ENCODE measurements around the gene ELMOD3. TPM values are rescaled to one million over a fixed set of nuclear protein-coding genes. Genes with fewer than 3 reads are reported as not detected.
"Not testable (repeated sequence)": the region's sequence is repeated elsewhere in the genome, so short reads cannot be mapped to it uniquely, and the experiment has no call there.

Gene ELMOD3
- total RNA-seq, 1 donor from 2014 or later: 19.6 TPM

GRCh38 chr2:85310330-85310729 lies 44.2 kb upstream of the ELMOD3 start:
- H3K4me3 ChIP-seq: no peak overlapping the region
- intact Hi-C loops (cut with DNase I): no loop called here
- H3K27ac ChIP-seq: peak overlapping the region; percentile 27
- peaks cover 50% of the 10 kb centered on the region for H3K36me3 ChIP-seq
- no peaks in the 10 kb centered on the region for H3K27me3 ChIP-seq (ENCODE audit: low read depth)
- peaks cover 26% of the 10 kb centered on the region for H3K4me1 ChIP-seq
- H3K9me3 ChIP-seq: no peaks in the 10 kb centered on the region
- no peak for TF ChIP-seq CTCF (IDR thresholded peaks at IDR 0.05)
- ATAC-seq (no peak), DNase-seq (no peak)

- H3K4me1 ChIP-seq: peaks cover 26% of the 10 kb centered on the region
- H3K9me3 ChIP-seq: no peaks in the 10 kb centered on the region
- H3K27me3 ChIP-seq (ENCODE audit: low read depth): no peaks in the 10 kb centered on the region
- DNase-seq (no peak), ATAC-seq (no peak)
- intact Hi-C loops (cut with DNase I): no loop called here
- H3K27ac ChIP-seq: no peak overlapping the region
- peaks cover 46% of the 10 kb centered on the region for H3K36me3 ChIP-seq
- TF ChIP-seq CTCF (IDR thresholded peaks at IDR 0.05): no peak
- no peak overlapping the region for H3K4me3 ChIP-seq
Measured at GRCh38 chr2:85312404-85312803, 42.2 kb upstream of the ELMOD3 start.

- Histone ChIP-seq H3K27me3 (ENCODE audit: low read depth) (no peaks in the 10 kb centered on the region), H3K36me3 (peaks cover 64% of the 10 kb centered on the region), H3K4me1 (peaks cover 24% of the 10 kb centered on the region), H3K27ac (no peak overlapping the region), H3K9me3 (no peaks in the 10 kb centered on the region), H3K4me3 (no peak overlapping the region)
- no peak for ATAC-seq
- no peak for TF ChIP-seq CTCF (IDR thresholded peaks at IDR 0.05)
- intact Hi-C loops (cut with DNase I): no loop called here
- no peak for DNase-seq
Measured at GRCh38 chr2:85314884-85315242, 39.7 kb upstream of the ELMOD3 start.

- H3K36me3 ChIP-seq: peaks cover 75% of the 10 kb centered on the region
- H3K27me3 ChIP-seq (ENCODE audit: low read depth); DNase-seq; H3K9me3 ChIP-seq; H3K27ac ChIP-seq; H3K4me3 ChIP-seq; ATAC-seq; intact Hi-C loops (cut with DNase I): not testable (repeated sequence)
- H3K4me1 ChIP-seq: peaks cover 31% of the 10 kb centered on the region
Measured at GRCh38 chr2:85315921-85316320, 38.6 kb upstream of the ELMOD3 start.

GRCh38 chr2:85318222-85319074 lies 36.1 kb upstream of the ELMOD3 start:
- H3K27ac ChIP-seq: no peak overlapping the region
- peaks cover 56% of the 10 kb centered on the region for H3K4me1 ChIP-seq
- DNase-seq (no peak), ATAC-seq (peak; percentile 78 to 82)
- H3K27me3 ChIP-seq (ENCODE audit: low read depth): no peaks in the 10 kb centered on the region
- intact Hi-C loops (cut with DNase I): no loop called here
- no peaks in the 10 kb centered on the region for H3K9me3 ChIP-seq
- TF ChIP-seq CTCF (IDR thresholded peaks at IDR 0.05): no peak
- no peak overlapping the region for H3K4me3 ChIP-seq
- H3K36me3 ChIP-seq: peaks cover 94% of the 10 kb centered on the region

GRCh38 chr2:85319796-85320195 lies 34.8 kb upstream of the ELMOD3 start:
- peak in 1 of 2 donors; percentile 42 for ATAC-seq
- H3K9me3 ChIP-seq: no peaks in the 10 kb centered on the region
- H3K4me3 ChIP-seq: no peak overlapping the region
- no peak overlapping the region for H3K27ac ChIP-seq
- TF ChIP-seq CTCF (IDR thresholded peaks at IDR 0.05): no peak
- no peaks in the 10 kb centered on the region for H3K27me3 ChIP-seq (ENCODE audit: low read depth)
- peaks cover 69% of the 10 kb centered on the region for H3K4me1 ChIP-seq
- H3K36me3 ChIP-seq: peaks cover 95% of the 10 kb centered on the region
- DNase-seq: no peak
- intact Hi-C loops (cut with DNase I): no loop called here
